SU-DHL-6 (cell line): ENCODE data around the gene TDRD10.

ENCODE experiments used
- EZH2phosphoT487 ChIP-seq: fragments of 200-600 bp; sonication (generic), shearing (Covaris generic); conservative IDR thresholded peaks from 2 replicates; pipeline ENCODE4 v1.6.1; 2018; ENCODE audit warnings: mild to moderate bottlenecking, antibody characterized with exemption, low read length, moderate library complexity, mixed read lengths
- TF ChIP-seq, protein P1 (sequence below): fragments of 200-600 bp; sonication (generic); IDR thresholded peaks from one replicate; pipeline ENCODE4 v1.5.1; 2017; ENCODE audit warnings: antibody characterized with exemption, mild to moderate bottlenecking, low read length, moderate library complexity; ENCODE audit not compliant: insufficient read depth, poor library complexity, severe bottlenecking

DNA sequence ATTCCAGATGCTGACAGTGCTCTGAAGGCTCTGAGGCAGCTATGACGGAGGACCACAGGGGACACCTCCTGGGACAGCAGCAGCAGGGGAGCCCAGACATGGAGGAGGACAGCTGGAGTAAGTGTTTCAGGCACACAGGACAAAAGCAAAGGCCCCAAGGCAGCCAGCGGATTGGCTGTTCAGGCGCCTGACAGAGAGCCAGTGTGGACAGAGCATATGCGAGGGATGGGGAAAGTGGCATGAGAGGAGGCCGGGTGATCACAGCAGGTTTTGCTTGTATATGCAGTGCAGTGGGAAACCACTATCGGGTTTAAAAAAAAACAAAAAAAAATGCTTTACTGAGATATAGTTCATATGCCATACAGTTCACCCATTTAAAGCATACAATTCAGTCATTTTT is 84.6 kb downstream of the TDRD10 start:
- TF ChIP-seq, protein P1, sequence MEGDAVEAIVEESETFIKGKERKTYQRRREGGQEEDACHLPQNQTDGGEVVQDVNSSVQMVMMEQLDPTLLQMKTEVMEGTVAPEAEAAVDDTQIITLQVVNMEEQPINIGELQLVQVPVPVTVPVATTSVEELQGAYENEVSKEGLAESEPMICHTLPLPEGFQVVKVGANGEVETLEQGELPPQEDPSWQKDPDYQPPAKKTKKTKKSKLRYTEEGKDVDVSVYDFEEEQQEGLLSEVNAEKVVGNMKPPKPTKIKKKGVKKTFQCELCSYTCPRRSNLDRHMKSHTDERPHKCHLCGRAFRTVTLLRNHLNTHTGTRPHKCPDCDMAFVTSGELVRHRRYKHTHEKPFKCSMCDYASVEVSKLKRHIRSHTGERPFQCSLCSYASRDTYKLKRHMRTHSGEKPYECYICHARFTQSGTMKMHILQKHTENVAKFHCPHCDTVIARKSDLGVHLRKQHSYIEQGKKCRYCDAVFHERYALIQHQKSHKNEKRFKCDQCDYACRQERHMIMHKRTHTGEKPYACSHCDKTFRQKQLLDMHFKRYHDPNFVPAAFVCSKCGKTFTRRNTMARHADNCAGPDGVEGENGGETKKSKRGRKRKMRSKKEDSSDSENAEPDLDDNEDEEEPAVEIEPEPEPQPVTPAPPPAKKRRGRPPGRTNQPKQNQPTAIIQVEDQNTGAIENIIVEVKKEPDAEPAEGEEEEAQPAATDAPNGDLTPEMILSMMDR = no peak
- no peak for TF ChIP-seq EZH2phosphoT487
